ENCODE data around the gene CELSR1.

DNA sequence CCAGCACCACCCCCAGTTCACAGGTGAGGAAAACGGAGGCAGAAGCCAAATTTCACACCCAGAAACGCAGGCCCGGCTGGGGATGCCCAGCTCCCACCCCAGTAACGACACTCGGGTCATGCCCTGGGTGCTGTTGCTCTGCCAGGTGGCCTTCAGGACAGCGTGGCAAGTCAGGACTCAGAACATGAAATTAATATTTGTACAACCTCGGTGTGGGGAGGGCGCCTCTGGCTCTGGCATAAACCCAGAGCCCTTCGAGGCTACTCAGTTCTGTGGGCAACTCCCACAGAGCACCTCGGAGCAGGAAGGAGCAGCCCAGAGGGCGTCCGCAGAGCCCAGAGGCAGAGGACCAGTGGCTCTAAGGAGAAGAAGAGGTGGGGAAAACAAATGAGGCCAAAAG is 71.6 kb downstream of the CELSR1 start:
- TF ChIP-seq RARB (CRISPR knock-in tag; IDR thresholded peaks at IDR 0.05) (no peak), ZFP3 (CRISPR knock-in tag; IDR thresholded peaks at IDR 0.05) (no peak), ZFP30 (CRISPR knock-in tag; IDR thresholded peaks at IDR 0.05) (no peak), TOX (CRISPR knock-in tag; IDR thresholded peaks at IDR 0.05; ENCODE audit: borderline replicate concordance) (no peak), ESRRG (CRISPR knock-in tag; IDR thresholded peaks at IDR 0.05) (no peak), SNAI2 (CRISPR knock-in tag; IDR thresholded peaks at IDR 0.05) (no peak)
- TF ChIP-seq, protein P1, sequence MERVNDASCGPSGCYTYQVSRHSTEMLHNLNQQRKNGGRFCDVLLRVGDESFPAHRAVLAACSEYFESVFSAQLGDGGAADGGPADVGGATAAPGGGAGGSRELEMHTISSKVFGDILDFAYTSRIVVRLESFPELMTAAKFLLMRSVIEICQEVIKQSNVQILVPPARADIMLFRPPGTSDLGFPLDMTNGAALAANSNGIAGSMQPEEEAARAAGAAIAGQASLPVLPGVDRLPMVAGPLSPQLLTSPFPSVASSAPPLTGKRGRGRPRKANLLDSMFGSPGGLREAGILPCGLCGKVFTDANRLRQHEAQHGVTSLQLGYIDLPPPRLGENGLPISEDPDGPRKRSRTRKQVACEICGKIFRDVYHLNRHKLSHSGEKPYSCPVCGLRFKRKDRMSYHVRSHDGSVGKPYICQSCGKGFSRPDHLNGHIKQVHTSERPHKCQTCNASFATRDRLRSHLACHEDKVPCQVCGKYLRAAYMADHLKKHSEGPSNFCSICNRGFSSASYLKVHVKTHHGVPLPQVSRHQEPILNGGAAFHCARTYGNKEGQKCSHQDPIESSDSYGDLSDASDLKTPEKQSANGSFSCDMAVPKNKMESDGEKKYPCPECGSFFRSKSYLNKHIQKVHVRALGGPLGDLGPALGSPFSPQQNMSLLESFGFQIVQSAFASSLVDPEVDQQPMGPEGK (CRISPR knock-in tag; IDR thresholded peaks at IDR 0.05; ENCODE audit: borderline replicate concordance) = no peak
- TF ChIP-seq, protein P2, sequence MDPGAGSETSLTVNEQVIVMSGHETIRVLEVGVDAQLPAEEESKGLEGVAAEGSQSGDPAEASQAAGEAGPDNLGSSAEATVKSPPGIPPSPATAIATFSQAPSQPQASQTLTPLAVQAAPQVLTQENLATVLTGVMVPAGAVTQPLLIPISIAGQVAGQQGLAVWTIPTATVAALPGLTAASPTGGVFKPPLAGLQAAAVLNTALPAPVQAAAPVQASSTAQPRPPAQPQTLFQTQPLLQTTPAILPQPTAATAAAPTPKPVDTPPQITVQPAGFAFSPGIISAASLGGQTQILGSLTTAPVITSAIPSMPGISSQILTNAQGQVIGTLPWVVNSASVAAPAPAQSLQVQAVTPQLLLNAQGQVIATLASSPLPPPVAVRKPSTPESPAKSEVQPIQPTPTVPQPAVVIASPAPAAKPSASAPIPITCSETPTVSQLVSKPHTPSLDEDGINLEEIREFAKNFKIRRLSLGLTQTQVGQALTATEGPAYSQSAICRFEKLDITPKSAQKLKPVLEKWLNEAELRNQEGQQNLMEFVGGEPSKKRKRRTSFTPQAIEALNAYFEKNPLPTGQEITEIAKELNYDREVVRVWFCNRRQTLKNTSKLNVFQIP (CRISPR knock-in tag; IDR thresholded peaks at IDR 0.05; ENCODE audit: borderline replicate concordance, low read depth) = no peak
